ELR (cell line): ENCODE results near the gene ELMOD3.
"Not testable (repeated sequence)": the region's sequence is repeated elsewhere in the genome, so short reads cannot be mapped to it uniquely, and the experiment has no call there.

Source experiments
- DNase-seq: peaks from one replicate; pipeline ENCODE4 v3.0.0-alpha.2; 2015; ENCODE audit warnings: low read depth

The ELMOD3 gene

GRCh38 chr2:85401464-85401805 is 46.9 kb downstream of the ELMOD3 start:
- DNase-seq = no peak

- no peak for DNase-seq
These were observed 47.3 kb downstream of the ELMOD3 start for GRCh38 chr2:85401844-85402243.

GRCh38 chr2:85405201-85406059 is 50.9 kb downstream of the ELMOD3 start:
- peak; percentile 82 for DNase-seq

- DNase-seq = no peak
These were observed 55.4 kb downstream of the ELMOD3 start, which contains the start of gene CAPG for GRCh38 chr2:85409845-85410583. Gene CAPG (minus strand): TSS chr2:85410366. CDS start chr2:85402145, 8,221 bp downstream.

- DNase-seq = no peak
These were observed 56.2 kb downstream of the ELMOD3 start for GRCh38 chr2:85410584-85411404.

GRCh38 chr2:85411405-85411748 is 56.8 kb downstream of the ELMOD3 start:
- DNase-seq = no peak

- peak; percentile 76 for DNase-seq
These were observed 59.2 kb downstream of the ELMOD3 start for GRCh38 chr2:85413592-85414420.

GRCh38 chr2:85414421-85414759 is 59.8 kb downstream of the ELMOD3 start:
- DNase-seq = not testable (repeated sequence)

- DNase-seq = no peak
These were observed 60.4 kb downstream of the ELMOD3 start for GRCh38 chr2:85414761-85415553.

GRCh38 chr2:85415980-85416650 is 61.5 kb downstream of the ELMOD3 start:
- no peak for DNase-seq

- DNase-seq = peak; percentile 89
These were observed 63.8 kb downstream of the ELMOD3 start, which contains the start of gene SH2D6 for GRCh38 chr2:85418132-85419008. Gene SH2D6 (plus strand): TSS chr2:85418714. CDS start chr2:85429466, 10,752 bp downstream.

GRCh38 chr2:85419009-85419675 is 64.6 kb downstream of the ELMOD3 start:
- DNase-seq = no peak

GRCh38 chr2:85420536-85421259 is 66.1 kb downstream of the ELMOD3 start:
- DNase-seq = peak; percentile 81

GRCh38 chr2:85421260-85422071 is 66.9 kb downstream of the ELMOD3 start:
- peak; percentile 71 for DNase-seq

- DNase-seq = no peak
These were observed 67.5 kb downstream of the ELMOD3 start for GRCh38 chr2:85422072-85422457.

GRCh38 chr2:85423525-85423924 is 69.0 kb downstream of the ELMOD3 start:
- no peak for DNase-seq

GRCh38 chr2:85425588-85425987 is 71.0 kb downstream of the ELMOD3 start:
- DNase-seq = no peak
